B cell (primary cell): ENCODE measurements around the gene MEF2C. TPM values are rescaled to one million over a fixed set of nuclear protein-coding genes. Genes with fewer than 3 reads are reported as not detected.

Source experiments
- ATAC-seq: fragments of 200-7000 bp; cut with Tn5 transposase; one replicate; pipeline ENCODE4 v1.10.0; 2021; ENCODE audit warnings: low read depth, mild to moderate bottlenecking, moderate number of reproducible peaks, moderate library complexity
- CTCF ChIA-PET: fragments of 350-600 bp; sonication (Branson Sonifier 250); formaldehyde crosslinking; loops from one replicate; lab custom pipeline; 2021; ENCODE audit warnings: antibody characterized with exemption, inconsistent platforms; lab: Charles Lee
- POLR2A ChIA-PET: fragments of 350-600 bp; sonication (Branson Sonifier 250); formaldehyde crosslinking; loops from one replicate; lab custom pipeline; 2021; ENCODE audit warnings: antibody characterized with exemption; lab: Charles Lee
- DNase-seq: peaks from one replicate; pipeline ENCODE4 v3.0.0; 2013
- H2AFZ ChIP-seq: 2 replicates; pipeline ENCODE4 v1.6.1; 2012; ENCODE audit warnings: mild to moderate bottlenecking, low read depth, low read length; ENCODE audit not compliant: insufficient read depth, poor library complexity, severe bottlenecking
- H3K27ac ChIP-seq, 2 donors: 1 replicate in 1 of 2; 2 replicates in 1 of 2; pipeline ENCODE4 v1.5.1; 2012 to 2013; ENCODE audit warnings: low read length in 2 of 2, mild to moderate bottlenecking in 2 of 2, moderate library complexity in 1 of 2
- H3K27me3 ChIP-seq, 4 experiments: fragments of 200-600 bp in 1 of 4; sonication (generic) in 1 of 4; replicated peaks in 1 of 4; 1 replicate in 2 of 4; 2 replicates in 2 of 4; pipeline versions ENCODE4 v1.6.1 to v1.7.0; 2013 to 2016; ENCODE audit warnings: low read length in 3 of 4, mild to moderate bottlenecking in 2 of 4, mixed read lengths in 1 of 4, moderate library complexity in 1 of 4; ENCODE audit not compliant: insufficient read depth in 4 of 4, control insufficient read depth in 3 of 4; ENCODE audit errors: control extremely low read depth in 1 of 4
- H3K36me3 ChIP-seq, 2 experiments: replicated peaks in 1 of 2; 1 replicate in 1 of 2; 2 replicates in 1 of 2; pipeline versions ENCODE4 v1.6.1 to v1.7.1; 2013; ENCODE audit warnings: low read length in 1 of 2; ENCODE audit not compliant: insufficient read depth in 2 of 2, control insufficient read depth in 1 of 2; ENCODE audit errors: control extremely low read depth in 1 of 2, extremely low read depth in 1 of 2
- H3K4me1 ChIP-seq, 2 donors: fragments of 200-600 bp in 1 of 2; sonication (generic) in 1 of 2; 1 replicate in 1 of 2; 2 replicates in 1 of 2; pipeline versions ENCODE4 v1.5.1 to v1.6.1; 2013 to 2017; ENCODE audit warnings: low read length in 2 of 2; ENCODE audit not compliant: control insufficient read depth in 2 of 2, insufficient read depth in 2 of 2
- H3K4me2 ChIP-seq: replicated peaks from 2 replicates; pipeline ENCODE3; 2012; ENCODE audit warnings: mild to moderate bottlenecking, low read depth, low read length; ENCODE audit not compliant: poor library complexity, severe bottlenecking
- H3K4me3 ChIP-seq, 5 experiments: fragments of 200-600 bp in 1 of 5; sonication (generic) in 1 of 5; 1 replicate in 3 of 5; 2 replicates in 2 of 5; pipeline versions ENCODE4 v1.5.1 to v1.7.0; 2011 to 2016; ENCODE audit warnings: low read length in 4 of 5, mild to moderate bottlenecking in 4 of 5, low read depth in 2 of 5, control low read depth in 1 of 5, moderate library complexity in 1 of 5; ENCODE audit not compliant: insufficient read depth in 1 of 5; ENCODE audit errors: control extremely low read depth in 1 of 5, extremely low read depth in 1 of 5
- H3K79me2 ChIP-seq: fragments of 200-600 bp; sonication (generic); one replicate; pipeline ENCODE4 v1.6.0; 2016; ENCODE audit warnings: low read length; ENCODE audit not compliant: control insufficient read depth, insufficient read depth
- H3K9ac ChIP-seq: fragments of 200-600 bp; sonication (generic); 2 replicates; pipeline ENCODE4 v1.6.1; 2017; ENCODE audit warnings: mild to moderate bottlenecking, low read length, moderate library complexity
- H3K9me3 ChIP-seq, 3 donors: one replicate each; pipeline versions ENCODE4 v1.6.1 to v1.7.1; 2013; ENCODE audit warnings: low read length in 2 of 3; ENCODE audit not compliant: control insufficient read depth in 2 of 3, insufficient read depth in 1 of 3; ENCODE audit errors: control extremely low read depth in 1 of 3
- H4K20me1 ChIP-seq: 2 replicates; pipeline ENCODE4 v1.6.0; 2012; ENCODE audit warnings: mild to moderate bottlenecking, low read length; ENCODE audit not compliant: insufficient read depth, control insufficient read depth, poor library complexity, severe bottlenecking
- H3K27ac Mint-ChIP-seq: one replicate; pipeline ENCODE4 v1.8.0; 2021; ENCODE audit warnings: mixed read lengths
- H3K27me3 Mint-ChIP-seq: one replicate; pipeline ENCODE4 v1.8.0; 2021; ENCODE audit warnings: mixed read lengths
- H3K4me1 Mint-ChIP-seq: one replicate; pipeline ENCODE4 v1.8.0; 2021; ENCODE audit warnings: mixed read lengths
- H3K4me3 Mint-ChIP-seq: one replicate; pipeline ENCODE4 v1.8.0; 2021; ENCODE audit warnings: mixed read lengths
- H3K9me3 Mint-ChIP-seq: one replicate; pipeline ENCODE4 v1.8.0; 2022; ENCODE audit warnings: mixed read lengths; ENCODE audit not compliant: insufficient read depth
- CTCF ChIP-seq: fragments of 200-600 bp; IDR thresholded peaks from one replicate; pipeline ENCODE4 v1.8.0; 2022; ENCODE audit warnings: antibody characterized with exemption, mild to moderate bottlenecking
- EZH2 ChIP-seq: IDR thresholded peaks from 2 replicates; pipeline ENCODE4 v1.6.1; 2012; ENCODE audit warnings: borderline replicate concordance, low read depth, mild to moderate bottlenecking, moderate library complexity, low read length; ENCODE audit not compliant: insufficient read depth, poor library complexity, severe bottlenecking
- WGBS: methylation state at CpG from one replicate; pipeline ENCODE4 v1.1.5; 2013; ENCODE audit warnings: missing lambda C conversion rate; ENCODE audit not compliant: insufficient coverage; 5-methylcytosine and 5-hydroxymethylcytosine counted together
- intact Hi-C: fragments of 100-400 bp; cut with micrococcal nuclease; formaldehyde crosslinking; loops from one replicate; pipeline ENCODE4 v1.10.0; 2022
- polyA plus RNA-seq: library from polyadenylated mRNA; depleted of rRNA; stranded (reverse); fragments of >200 nt; gene quantifications from 2 replicates; pipeline ENCODE4 v1.2.3, GENCODE V29; 2012
- total RNA-seq, 2 donors: library from RNA; stranded (reverse); fragments of 120-200 nt in 1 of 2; gene quantifications; 1 replicate in 1 of 2; 2 replicates in 1 of 2; pipeline versions ENCODE4 v1.2.3 to v1.2.4, GENCODE V29; 2013 to 2022

MEF2C gene
- total and polyA plus RNA-seq, 2 donors (not counting 1 experiment from before 2014, with no cell fraction given), result 97.4 to 354 TPM

GRCh38 chr5:88724201-88724600 is 158.8 kb downstream of the MEF2C start:
- H3K27me3 Mint-ChIP-seq, result no peaks in the 10 kb centered on the region
- ATAC-seq (no peak), DNase-seq (no peak)
- no peaks in the 10 kb centered on the region for H3K4me1 ChIP-seq
- no peaks in the 10 kb centered on the region for H3K9me3 ChIP-seq
- H3K27ac ChIP-seq, result peak overlapping the region in 1 of 2 donors; percentile 27
- H3K9ac ChIP-seq, result no peak overlapping the region
- TF ChIP-seq CTCF (no peak), EZH2 (no peak)
- intact Hi-C loops, result no loop called here
- H3K27ac Mint-ChIP-seq, result no peak overlapping the region
- H2AFZ ChIP-seq, result no peak overlapping the region
- ChIA-PET CTCF (interaction anchor here (1.5 to 12.1 kb wide), 5 partner anchors 10 to 1546 kb away, joined by 3 to 159 read pairs (median 9); no protein-coding TSS in a partner anchor), POLR2A (no interaction called here)
- H3K4me3 ChIP-seq, result no peak overlapping the region
- no peaks in the 10 kb centered on the region for H3K27me3 ChIP-seq
- WGBS, result no CpG with 5 or more reads among the region's 2 CpGs
- H3K4me3 Mint-ChIP-seq, result no peak overlapping the region
- H4K20me1 ChIP-seq, result peaks cover 10% of the 10 kb centered on the region
- H3K9me3 Mint-ChIP-seq, result no peaks in the 10 kb centered on the region
- no peaks in the 10 kb centered on the region for H3K4me1 Mint-ChIP-seq
- H3K79me2 ChIP-seq, result no peaks in the 10 kb centered on the region
- peaks cover 5 to 97% of the 10 kb centered on the region in 2 experiments for H3K36me3 ChIP-seq
- no peak overlapping the region for H3K4me2 ChIP-seq

- Histone ChIP-seq H3K36me3 (peaks cover 9 to 97% of the 10 kb centered on the region in 2 experiments), H3K9me3 (no peaks in the 10 kb centered on the region), H3K79me2 (no peaks in the 10 kb centered on the region), H3K4me2 (no peak overlapping the region), H4K20me1 (peaks cover 10% of the 10 kb centered on the region), H3K4me1 (no peaks in the 10 kb centered on the region), H3K27ac (no peak overlapping the region), H2AFZ (no peak overlapping the region), H3K27me3 (no peaks in the 10 kb centered on the region), H3K4me3 (no peak overlapping the region), H3K9ac (no peak overlapping the region)
- POLR2A ChIA-PET, result no interaction called here
- Mint-ChIP-seq H3K4me1 (no peaks in the 10 kb centered on the region), H3K9me3 (no peaks in the 10 kb centered on the region), H3K4me3 (no peak overlapping the region), H3K27ac (no peak overlapping the region), H3K27me3 (no peaks in the 10 kb centered on the region)
- TF ChIP-seq EZH2, result no peak
- TF ChIP-seq CTCF, result no peak
- intact Hi-C loops, result no loop called here
- DNase-seq (no peak), ATAC-seq (no peak)
- 98% methylated on average over 15 of the region's 20 CpGs for WGBS
- CTCF ChIA-PET, result interaction anchor here (3.1 to 12.1 kb wide), 2 partner anchors 941 to 1542 kb away, joined by 9 to 159 read pairs; no protein-coding TSS in a partner anchor
These were observed 160.4 kb downstream of the MEF2C start for GRCh38 chr5:88722546-88723073.
